Parathyroid adenoma (tissue), 2 donors: Measurements from ENCODE around the gene IGF1R.

Source experiments
- H2AFZ ChIP-seq: fragments of 300-600 bp; sonication (generic); one replicate; pipeline ENCODE4 v1.7.0; 2017; ENCODE audit warnings: antibody characterized with exemption, mild to moderate bottlenecking
- H3K27ac ChIP-seq: fragments of 300-600 bp; sonication (generic); one replicate; pipeline ENCODE4 v1.7.0; 2017
- H3K27me3 ChIP-seq: fragments of 300-600 bp; sonication (generic); one replicate; pipeline ENCODE4 v1.7.0; 2017; ENCODE audit warnings: low read length; ENCODE audit not compliant: control insufficient read depth, insufficient read depth
- H3K36me3 ChIP-seq: fragments of 300-600 bp; sonication (generic); one replicate; pipeline ENCODE4 v1.7.0; 2017; ENCODE audit warnings: low read length; ENCODE audit not compliant: control insufficient read depth, insufficient read depth
- H3K4me1 ChIP-seq: fragments of 300-600 bp; sonication (generic); one replicate; pipeline ENCODE4 v1.7.0; 2017; ENCODE audit warnings: control low read depth
- H3K4me2 ChIP-seq: fragments of 300-600 bp; sonication (generic); one replicate; pipeline ENCODE4 v1.7.0; 2017; ENCODE audit warnings: low read length
- H3K4me3 ChIP-seq: fragments of 300-600 bp; sonication (generic); one replicate; pipeline ENCODE4 v1.7.0; 2017; ENCODE audit warnings: low read depth, low read length
- H3K79me2 ChIP-seq: fragments of 300-600 bp; sonication (generic); one replicate; pipeline ENCODE4 v1.7.0; 2017; ENCODE audit warnings: control low read depth
- H3K9ac ChIP-seq: fragments of 300-600 bp; sonication (generic); one replicate; pipeline ENCODE4 v1.7.0; 2017; ENCODE audit warnings: mild to moderate bottlenecking
- H3K9me3 ChIP-seq: fragments of 300-600 bp; sonication (generic); one replicate; pipeline ENCODE4 v1.7.0; 2017; ENCODE audit warnings: low read length; ENCODE audit not compliant: control insufficient read depth
- CTCF ChIP-seq: fragments of 300-600 bp; sonication (generic); IDR thresholded peaks from one replicate; pipeline ENCODE4 v1.7.0; 2017; ENCODE audit warnings: antibody characterized with exemption, mild to moderate bottlenecking
- donor health status: primary hyperparathyroidism.

The IGF1R gene

DNA sequence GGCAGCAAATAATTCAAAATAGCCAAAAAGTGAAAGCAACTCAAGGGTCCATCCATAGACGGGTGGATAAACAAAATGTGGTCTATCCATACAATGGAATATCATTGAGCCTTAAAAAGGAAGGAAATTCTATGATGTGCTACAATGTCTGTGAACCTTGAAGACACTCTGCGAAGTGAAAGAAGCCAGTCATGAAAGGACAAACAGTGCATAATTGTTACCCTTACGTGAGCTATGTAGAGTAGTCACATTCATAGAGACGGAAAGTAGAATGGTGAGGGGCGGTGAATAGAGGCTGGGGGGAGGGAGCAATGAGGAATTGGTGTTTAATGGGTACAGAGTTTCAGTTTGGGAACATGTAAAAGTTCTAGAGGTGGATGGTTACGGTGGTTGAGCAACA lies 18.1 kb downstream of the IGF1R start:
- H3K4me3 ChIP-seq: no peak overlapping the region
- no peaks in the 10 kb centered on the region for H3K4me1 ChIP-seq
- no peaks in the 10 kb centered on the region for H3K36me3 ChIP-seq
- H3K9ac ChIP-seq: no peak overlapping the region
- H3K27me3 ChIP-seq: no peaks in the 10 kb centered on the region
- peaks cover 30% of the 10 kb centered on the region for H3K79me2 ChIP-seq
- no peaks in the 10 kb centered on the region for H3K9me3 ChIP-seq
- TF ChIP-seq CTCF: no peak
- no peak overlapping the region for H2AFZ ChIP-seq
- no peak overlapping the region for H3K27ac ChIP-seq
- no peak overlapping the region for H3K4me2 ChIP-seq

GRCh38 chr15:98666841-98667240 lies 18.5 kb downstream of the IGF1R start:
- Histone ChIP-seq H2AFZ (no peak overlapping the region), H3K27ac (no peak overlapping the region), H3K27me3 (no peaks in the 10 kb centered on the region), H3K9ac (no peak overlapping the region), H3K79me2 (peaks cover 27% of the 10 kb centered on the region), H3K4me2 (no peak overlapping the region), H3K4me1 (no peaks in the 10 kb centered on the region), H3K4me3 (no peak overlapping the region), H3K36me3 (no peaks in the 10 kb centered on the region), H3K9me3 (no peaks in the 10 kb centered on the region)
- no peak for TF ChIP-seq CTCF

- H3K9me3 ChIP-seq: no peaks in the 10 kb centered on the region
- no peak for TF ChIP-seq CTCF
- no peaks in the 10 kb centered on the region for H3K27me3 ChIP-seq
- no peak overlapping the region for H3K27ac ChIP-seq
- H3K4me2 ChIP-seq: no peak overlapping the region
- no peak overlapping the region for H3K9ac ChIP-seq
- H2AFZ ChIP-seq: no peak overlapping the region
- H3K4me1 ChIP-seq: no peaks in the 10 kb centered on the region
- H3K36me3 ChIP-seq: no peaks in the 10 kb centered on the region
- no peak overlapping the region for H3K4me3 ChIP-seq
- H3K79me2 ChIP-seq: peaks cover 21% of the 10 kb centered on the region
These were observed 19.3 kb downstream of the IGF1R start for GRCh38 chr15:98667521-98668179.

DNA sequence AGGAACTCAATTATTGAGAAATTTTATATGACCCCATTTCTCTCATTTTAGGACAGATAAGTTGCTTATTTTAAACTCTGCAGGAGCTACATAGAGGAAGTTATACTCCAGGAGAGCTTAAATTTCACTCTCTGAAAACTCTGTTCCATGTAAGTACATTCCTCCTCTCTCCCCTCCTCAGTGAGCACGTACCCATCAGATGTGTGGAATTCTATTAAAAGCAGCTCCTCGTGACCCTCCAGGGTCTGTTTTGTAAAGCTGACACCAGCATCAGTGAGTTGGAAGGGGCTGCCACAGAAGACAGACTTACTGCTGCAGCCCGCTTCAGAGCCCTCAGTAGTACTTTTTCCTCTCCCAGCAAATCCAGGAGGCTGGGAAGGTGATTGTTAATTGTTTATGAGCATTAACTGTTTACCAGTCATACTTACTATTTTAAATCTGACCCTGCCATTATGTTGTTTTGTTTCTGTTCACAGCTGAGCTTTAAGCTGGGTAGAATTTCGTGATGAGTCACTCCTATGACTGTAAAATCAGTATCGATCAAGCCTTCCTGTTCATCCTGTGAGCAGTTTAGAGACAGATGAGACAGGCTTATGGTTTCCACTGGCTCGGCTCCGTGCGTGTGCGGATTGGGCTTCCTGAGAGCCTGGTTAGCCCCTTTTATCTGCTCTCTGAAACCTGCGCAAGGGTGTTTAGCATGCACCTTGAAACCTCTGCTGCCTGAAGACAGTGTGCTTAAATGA lies 20.4 kb downstream of the IGF1R start:
- Histone ChIP-seq H3K27me3 (no peaks in the 10 kb centered on the region), H3K36me3 (no peaks in the 10 kb centered on the region), H3K79me2 (peaks cover 17% of the 10 kb centered on the region), H3K27ac (no peak overlapping the region), H3K4me2 (no peak overlapping the region), H3K9ac (no peak overlapping the region), H2AFZ (no peak overlapping the region), H3K9me3 (no peaks in the 10 kb centered on the region), H3K4me1 (no peaks in the 10 kb centered on the region), H3K4me3 (no peak overlapping the region)
- no peak for TF ChIP-seq CTCF
